DMS53 treated with DMSO at 0.1 percent for 48 hours (cell line): Measurements from ENCODE around the gene ST8SIA2.

Experiments used
- DNase-seq: peaks from one replicate; lab custom pipeline; 2025; ENCODE audit not compliant: unreplicated experiment; lab: John Stamatoyannopoulos, UW

Gene ST8SIA2

GRCh38 chr15:92393071-92393979, at the start of gene ST8SIA2:
Gene ST8SIA2, plus strand, starts transcription at chr15:92393881. Its CDS starts 184 bp downstream, at chr15:92394065.
- no peak for DNase-seq

- no peak for DNase-seq
Observed at GRCh38 chr15:92343924-92344643, 49.6 kb upstream of the ST8SIA2 start.

GRCh38 chr15:92346063-92346462, 47.6 kb upstream of the ST8SIA2 start:
- no peak for DNase-seq

GRCh38 chr15:92355307-92355706, 38.4 kb upstream of the ST8SIA2 start:
- no peak for DNase-seq

GRCh38 chr15:92361321-92362000, 32.2 kb upstream of the ST8SIA2 start:
- no peak for DNase-seq

- no peak for DNase-seq
Observed at GRCh38 chr15:92362001-92362350, 31.7 kb upstream of the ST8SIA2 start.

GRCh38 chr15:92365084-92365483, 28.6 kb upstream of the ST8SIA2 start:
- no peak for DNase-seq

GRCh38 chr15:92365906-92366305, 27.8 kb upstream of the ST8SIA2 start:
- DNase-seq = no peak

GRCh38 chr15:92366381-92366780, 27.3 kb upstream of the ST8SIA2 start:
- no peak for DNase-seq

- no peak for DNase-seq
Observed at GRCh38 chr15:92375057-92375456, 18.6 kb upstream of the ST8SIA2 start.

GRCh38 chr15:92376109-92376508, 17.6 kb upstream of the ST8SIA2 start:
- DNase-seq = no peak

- no peak for DNase-seq
Observed at GRCh38 chr15:92377083-92377789, 16.4 kb upstream of the ST8SIA2 start.

GRCh38 chr15:92383519-92384324, 10.0 kb upstream of the ST8SIA2 start:
- DNase-seq = no peak

- DNase-seq = no peak
Observed at GRCh38 chr15:92384381-92384780, 9.3 kb upstream of the ST8SIA2 start.

GRCh38 chr15:92385096-92385495, 8.6 kb upstream of the ST8SIA2 start:
- DNase-seq = no peak

GRCh38 chr15:92391640-92392039, 2.0 kb upstream of the ST8SIA2 start:
- DNase-seq = no peak

- DNase-seq = no peak
Observed at GRCh38 chr15:92392462-92392861, 1.2 kb upstream of the ST8SIA2 start.

GRCh38 chr15:92393980-92394308, 263 bp downstream of the ST8SIA2 start:
- no peak for DNase-seq

GRCh38 chr15:92394309-92395097, 822 bp downstream of the ST8SIA2 start:
- DNase-seq = no peak
